Cerebellar cortex (tissue), 1 donor: ENCODE measurements around the gene LYPD3.
"Not testable (repeated sequence)": the region's sequence is repeated elsewhere in the genome, so short reads cannot be mapped to it uniquely, and the experiment has no call there.

Experiments used
- DNase-seq: peaks from one replicate; pipeline ENCODE4 v3.0.0-alpha.2; 2015; ENCODE audit warnings: low spot score

LYPD3 gene

GRCh38 chr19:43461303-43461702, 4.1 kb downstream of the LYPD3 start:
- DNase-seq = no peak

DNA sequence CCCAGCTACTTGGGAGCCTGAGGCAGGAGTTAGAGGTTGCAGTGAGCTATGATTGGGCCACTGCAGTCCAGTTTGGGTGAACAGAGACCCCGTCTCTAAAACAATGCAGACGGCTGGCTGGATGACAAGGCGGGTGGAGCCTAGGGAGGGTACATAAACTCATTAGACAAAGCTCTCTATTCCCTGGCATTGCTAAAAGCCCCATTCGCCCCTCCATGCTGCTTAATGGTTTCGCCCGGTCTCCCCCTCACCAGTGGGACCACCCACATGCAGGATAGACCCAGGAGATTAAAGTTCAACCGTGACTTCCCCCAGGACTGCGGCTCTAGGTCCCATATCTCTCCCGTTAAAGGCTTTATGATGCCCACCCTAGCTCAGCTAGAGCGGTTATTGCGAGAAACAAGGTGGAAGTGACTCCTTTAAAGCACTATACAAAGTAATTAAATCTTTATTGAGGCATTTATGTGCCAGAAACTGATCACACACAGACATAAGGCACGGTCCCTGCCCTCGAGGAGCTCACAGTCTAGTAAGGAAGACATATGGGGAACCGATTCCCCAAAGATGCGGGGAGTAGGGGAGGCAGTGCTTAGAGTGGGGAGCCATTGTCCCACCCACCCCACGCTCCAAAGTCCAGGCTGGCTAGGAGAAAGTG, 4.9 kb downstream of the LYPD3 start:
- no peak for DNase-seq

DNA sequence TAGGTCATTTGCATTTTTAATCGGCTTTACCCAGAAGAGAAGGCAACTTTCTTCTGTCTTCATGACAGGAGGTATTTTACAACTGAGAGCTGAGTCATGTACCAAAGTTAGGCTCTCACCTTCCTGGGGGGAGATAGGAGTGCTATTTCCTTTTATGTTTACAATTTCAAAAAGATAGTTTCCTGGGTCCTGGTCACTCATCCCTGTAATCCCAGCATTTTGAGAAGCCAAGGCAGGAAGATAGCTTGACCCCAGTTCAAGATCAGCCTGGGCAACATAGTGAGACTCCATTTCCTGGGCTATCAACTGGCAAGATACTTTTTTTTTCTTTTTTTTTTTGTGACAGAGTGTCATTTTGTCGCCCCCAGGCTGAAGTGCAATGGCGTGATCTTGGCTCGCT, 7.6 kb downstream of the LYPD3 start:
- no peak for DNase-seq

- DNase-seq = no peak
Measured at GRCh38 chr19:43455321-43456113, 9.9 kb downstream of the LYPD3 start.

DNA sequence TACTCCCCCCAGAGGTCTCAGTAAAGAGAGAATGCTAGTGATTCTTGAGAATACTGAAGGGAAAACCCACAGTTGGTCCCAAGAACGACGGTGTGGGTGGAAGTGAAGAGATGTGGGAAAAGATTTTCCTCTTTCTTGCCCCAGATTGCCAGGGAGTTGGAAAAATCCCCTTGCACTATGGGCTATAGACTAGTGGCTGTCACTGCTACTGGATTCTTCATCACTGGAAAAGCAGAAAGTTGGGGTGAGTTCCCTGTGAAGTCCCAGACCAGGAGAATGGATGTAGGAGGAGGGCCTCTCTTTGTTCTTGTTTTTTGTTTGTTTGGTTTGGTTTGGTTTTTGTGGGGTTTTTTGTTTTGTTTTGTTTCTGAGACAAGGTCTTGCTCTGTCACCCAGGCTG, 11.4 kb downstream of the LYPD3 start:
- DNase-seq = no peak

GRCh38 chr19:43452582-43452981, 12.8 kb downstream of the LYPD3 start:
- no peak for DNase-seq

GRCh38 chr19:43450545-43450997, 14.8 kb downstream of the LYPD3 start:
- DNase-seq = no peak

DNA sequence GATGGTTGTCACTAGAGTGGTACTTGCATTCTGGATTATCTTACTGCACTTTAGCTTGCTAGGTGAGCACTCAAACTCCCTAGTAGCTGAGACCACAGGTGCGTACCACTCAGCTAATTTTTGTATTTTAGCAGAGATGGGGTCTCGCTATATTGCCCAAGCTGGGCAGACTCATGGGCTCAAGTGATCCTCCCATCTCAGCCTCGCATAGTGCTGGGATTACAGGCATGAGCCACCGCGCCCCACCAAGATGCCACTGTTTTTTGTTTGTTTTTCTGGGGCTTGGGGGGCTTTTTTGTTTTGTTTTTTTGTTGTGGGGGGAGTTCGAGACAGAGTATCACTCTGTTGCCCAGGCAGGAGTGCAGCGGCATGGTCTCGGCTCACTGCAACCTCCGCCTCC, 17.8 kb downstream of the LYPD3 start:
- no peak for DNase-seq

DNA sequence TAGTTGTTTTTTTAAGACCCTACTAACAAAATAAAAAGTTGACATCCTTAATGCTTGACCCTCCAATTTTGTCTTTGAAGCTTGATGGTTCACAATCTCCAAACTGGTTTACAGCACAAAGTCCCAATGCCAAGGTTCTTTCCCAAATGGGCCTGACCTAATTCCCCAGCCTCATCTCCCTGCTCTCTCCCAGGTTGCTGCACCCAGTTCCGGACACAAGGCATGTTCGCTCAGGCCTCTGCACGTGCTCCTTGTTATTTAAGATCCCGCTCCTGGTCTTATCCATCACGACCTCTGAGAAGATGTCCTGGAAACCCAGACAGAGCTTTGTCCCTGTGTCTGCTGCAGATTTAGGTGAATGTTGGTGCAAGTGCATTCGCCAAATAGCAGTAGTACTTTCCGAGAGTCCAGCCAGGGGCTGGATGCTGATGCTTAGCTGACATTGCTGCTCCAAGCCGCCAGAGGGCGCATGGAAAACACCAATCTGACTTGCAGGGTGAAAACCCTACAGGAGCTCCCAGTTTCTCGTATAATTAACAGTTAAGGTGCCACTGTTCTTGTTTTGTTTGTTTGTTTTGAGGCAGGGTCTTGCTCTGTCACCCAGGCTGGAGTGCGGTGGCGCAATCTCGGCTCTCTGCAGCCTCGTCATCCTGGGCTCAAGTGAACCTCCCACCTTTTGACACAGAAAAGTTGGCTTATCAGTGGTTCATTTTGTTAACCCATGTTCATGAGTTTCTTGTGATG, 18.5 kb downstream of the LYPD3 start:
- peak; percentile 84 for DNase-seq

GRCh38 chr19:43445426-43445825, 20.0 kb downstream of the LYPD3 start:
- no peak for DNase-seq

DNA sequence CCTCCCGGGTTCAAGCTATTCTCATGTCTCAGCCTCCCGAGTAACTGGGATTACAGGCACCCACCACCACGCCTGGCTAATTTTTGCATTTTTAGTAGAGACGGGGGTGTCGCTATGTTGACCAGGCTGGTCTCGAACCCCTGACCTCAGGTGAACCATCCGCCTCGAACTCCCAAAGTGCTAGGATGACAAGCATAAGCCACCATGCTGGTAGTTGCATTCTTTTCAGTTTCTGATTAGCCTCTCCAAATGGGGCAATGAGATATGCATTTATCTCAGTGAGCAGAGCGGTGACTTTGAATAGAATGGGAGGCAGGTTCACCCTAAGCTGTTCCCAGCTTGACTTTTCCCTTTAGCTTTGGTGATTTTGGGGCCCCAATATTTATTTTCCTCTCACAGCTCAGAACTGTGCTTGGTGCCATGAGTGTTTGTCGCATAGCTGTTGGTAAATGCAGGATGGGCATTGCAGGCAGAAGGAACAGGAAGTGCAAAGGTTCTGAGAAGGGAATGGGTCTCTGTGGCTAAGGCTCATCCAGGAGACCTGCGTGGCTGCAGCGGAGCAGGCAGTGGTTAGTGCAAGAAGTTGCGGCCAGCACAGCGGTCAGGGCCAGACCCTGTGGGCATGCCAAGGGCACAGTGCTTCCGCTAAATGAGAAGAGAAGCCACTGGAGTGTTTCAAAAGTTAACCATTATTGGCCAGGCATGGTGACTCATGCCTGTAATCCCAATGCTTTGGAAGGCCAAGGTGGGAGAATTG, 20.7 kb downstream of the LYPD3 start:
- no peak for DNase-seq

DNA sequence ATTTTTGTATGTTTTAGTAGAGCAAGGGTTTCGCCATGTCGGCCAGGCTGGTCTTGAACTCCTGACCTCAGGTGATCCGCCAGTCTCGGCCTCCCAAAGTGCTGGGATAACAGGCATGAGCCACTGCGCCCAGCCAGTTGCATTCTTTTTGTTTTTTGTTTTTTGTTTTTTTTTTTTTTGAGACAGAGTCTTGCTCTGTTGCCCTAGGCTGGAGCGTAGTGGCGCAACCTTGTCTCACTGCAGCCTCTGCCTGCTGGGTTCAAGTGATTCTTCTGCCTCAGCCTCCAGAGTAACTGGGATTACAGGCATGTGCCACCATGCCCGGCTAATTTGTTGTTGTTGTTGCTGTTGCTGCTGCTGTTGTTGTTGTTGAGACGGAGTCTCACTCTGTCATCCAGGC, 21.3 kb downstream of the LYPD3 start:
- DNase-seq = not testable (repeated sequence)

DNA sequence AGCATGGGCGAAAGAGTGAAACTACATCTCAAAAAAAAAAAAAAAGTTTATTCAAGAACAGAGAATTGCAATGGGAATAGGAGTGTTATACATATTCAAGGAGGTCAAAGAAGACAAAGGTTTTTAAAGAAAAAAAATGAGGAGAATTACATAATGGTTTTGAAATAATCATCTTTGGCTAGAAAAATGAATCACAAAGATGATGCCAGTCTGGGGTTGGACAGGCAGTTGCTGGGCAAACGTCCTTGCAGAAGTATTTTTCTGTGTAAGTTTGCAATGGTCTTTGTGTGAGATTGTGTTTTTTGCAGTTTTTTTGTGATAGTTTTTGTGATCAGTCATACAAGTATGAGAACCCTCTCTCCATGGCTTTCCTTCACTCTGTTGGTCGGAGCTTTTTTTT, 23.7 kb downstream of the LYPD3 start:
- no peak for DNase-seq

GRCh38 chr19:43439709-43440063, 25.7 kb downstream of the LYPD3 start:
- no peak for DNase-seq

DNA sequence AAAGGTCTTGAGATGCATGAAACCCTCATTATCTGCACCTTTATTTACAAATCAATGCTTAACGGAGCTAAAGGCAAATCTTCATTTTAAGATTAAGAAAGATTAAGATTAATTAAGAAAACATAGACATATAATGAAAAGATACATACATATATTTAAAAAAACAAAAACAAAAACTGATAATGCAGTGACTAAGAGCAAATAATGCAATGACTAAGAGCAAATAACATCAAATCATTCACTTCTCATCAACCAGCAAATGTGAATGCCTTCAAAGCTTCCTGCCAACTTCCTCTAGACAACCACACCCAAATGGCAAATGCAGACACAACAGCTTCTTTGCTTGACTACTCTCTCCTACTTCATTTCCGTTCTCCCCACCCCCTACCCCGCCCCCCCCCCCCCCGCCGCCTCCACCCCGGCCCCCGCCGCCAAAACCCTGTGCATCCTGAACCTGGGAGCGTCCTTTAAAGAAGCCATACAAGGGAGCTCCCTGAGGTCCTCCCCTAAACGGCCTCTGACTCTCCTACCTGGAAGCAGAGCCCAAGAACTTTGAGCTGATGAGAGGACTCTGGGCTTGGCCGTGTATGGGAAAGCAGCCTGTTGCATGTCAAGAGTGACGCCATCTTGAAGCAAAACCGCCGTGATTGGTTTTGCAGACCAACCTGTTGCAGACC, 26.2 kb downstream of the LYPD3 start:
- DNase-seq = no peak

- DNase-seq = no peak
Measured at GRCh38 chr19:43438291-43439031, 26.9 kb downstream of the LYPD3 start.

DNA sequence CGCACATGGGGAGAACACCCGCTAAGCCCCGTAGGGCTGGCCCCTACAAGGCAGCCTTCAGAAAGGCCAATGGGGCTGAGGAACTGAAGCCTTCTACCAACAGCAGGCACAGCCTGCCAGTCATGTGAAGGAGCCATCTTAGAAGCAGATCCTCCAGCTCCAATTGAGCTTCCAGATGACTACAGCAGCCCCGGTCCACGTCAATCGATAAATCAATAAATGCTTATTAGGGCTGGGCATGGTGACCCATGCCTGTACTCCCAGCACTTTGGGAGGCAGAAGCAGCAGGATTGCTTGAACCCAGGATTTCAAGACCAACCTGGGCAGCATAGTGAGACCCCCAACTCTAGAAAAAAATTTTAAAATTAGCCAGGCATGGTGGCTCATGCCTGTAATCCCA, 27.7 kb downstream of the LYPD3 start:
- DNase-seq = no peak

GRCh38 chr19:43437284-43437683, 28.1 kb downstream of the LYPD3 start:
- DNase-seq = not testable (repeated sequence)

GRCh38 chr19:43435775-43436174, 29.6 kb downstream of the LYPD3 start:
- no peak for DNase-seq

GRCh38 chr19:43433689-43434088, 31.7 kb downstream of the LYPD3 start:
- DNase-seq = no peak

DNA sequence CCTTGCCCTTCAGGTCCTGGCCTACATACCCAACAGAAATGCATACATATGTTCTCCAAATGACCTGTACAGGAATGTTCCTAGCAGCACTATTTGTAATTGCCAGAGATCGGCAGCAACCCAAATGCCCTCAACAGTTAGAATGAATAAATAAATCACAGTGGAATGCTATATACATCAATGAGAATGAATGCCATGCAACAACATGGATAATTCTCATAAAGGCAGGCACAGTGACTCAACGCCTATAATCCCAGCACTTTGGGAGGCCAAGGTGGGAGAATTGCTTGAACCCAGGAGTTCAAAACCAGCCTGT, 32.1 kb downstream of the LYPD3 start:
- DNase-seq = no peak
